Esophagus squamous epithelium (tissue), 4 donors: ENCODE data around the gene PRMT7.

ENCODE experiments used
- CTCF ChIP-seq, 6 experiments: fragments of 450-650 bp in 4 of 6; fragments of 200-600 bp in 2 of 6; sonication (generic) in 2 of 6; IDR thresholded peaks; one replicate each; pipeline ENCODE4 v1.5.1; 2016 to 2019; ENCODE audit warnings: antibody characterized with exemption in 6 of 6, mild to moderate bottlenecking in 4 of 6, moderate library complexity in 4 of 6
- POLR2A ChIP-seq, 4 donors: fragments of 450-650 bp; IDR thresholded peaks; one replicate each; pipeline ENCODE4 v1.6.1; 2017; ENCODE audit warnings: antibody characterized with exemption in 4 of 4, mild to moderate bottlenecking in 4 of 4, moderate library complexity in 3 of 4

- no peak for TF ChIP-seq CTCF (IDR thresholded peaks at IDR 0.05)
- TF ChIP-seq POLR2A (IDR thresholded peaks at IDR 0.05): no peak
These were observed 52.3 kb downstream of the PRMT7 start for GRCh38 chr16:68362947-68363657.
